HepG2 (cell line): ENCODE results near the gene WDR81. TPM values are rescaled to one million over a fixed set of nuclear protein-coding genes. Genes with fewer than 3 reads are reported as not detected.

Experiments used
- ATAC-seq: fragments of 200-7000 bp; cut with Tn5 transposase; 3 replicates; pipeline ENCODE4 v1.9.1; 2020; ENCODE audit warnings: mild to moderate bottlenecking, moderate library complexity
- BruUV-seq: library from RNA; stranded (reverse); fragments of 400-500 nt; replicated peaks from 2 replicates; lab custom pipeline; 2021; lab: Mats Ljungman, UMichigan
- CTCF ChIA-PET: fragments of 300-600 bp; formaldehyde crosslinking; extraction: SDS; loops from one replicate; lab custom pipeline; 2021; ENCODE audit warnings: low total read pairs, inconsistent platforms, low intra/inter-chr PET ratio; lab: Yijun Ruan, JAX
- POLR2A ChIA-PET: fragments of 350-600 bp; sonication (Branson Sonifier 250); formaldehyde crosslinking; loops from one replicate; lab custom pipeline; 2020; ENCODE audit warnings: antibody characterized with exemption, inconsistent platforms; lab: Yijun Ruan, JAX
- DNase-seq: peaks from one replicate; pipeline ENCODE4 v3.0.0-alpha.2; 2015; ENCODE audit warnings: low spot score
- FAIRE-seq: peaks from 3 replicates; lab custom pipeline; 2011; peaks lifted over from hg19 to GRCh38; lab: Jason Lieb, UNC
- H2AFZ ChIP-seq: one replicate; pipeline ENCODE4 v1.6.1; 2011; ENCODE audit warnings: low read length, inconsistent platforms
- H3K27ac ChIP-seq: fragments of 300-600 bp; 3 replicates; pipeline ENCODE4 v1.8.0; 2011; ENCODE audit warnings: mixed run types, mild to moderate bottlenecking, mixed read lengths, low read length, inconsistent platforms; ENCODE audit not compliant: insufficient read depth; ENCODE audit errors: extremely low read length
- H3K27me3 ChIP-seq, 2 experiments: fragments of 200-600 bp in 1 of 2; 2 replicates in 1 of 2; 3 replicates in 1 of 2; pipeline versions ENCODE4 v1.6.0 to v1.8.0; 2011; ENCODE audit warnings: low read length in 2 of 2, mild to moderate bottlenecking in 2 of 2, moderate library complexity in 2 of 2, inconsistent platforms in 1 of 2; ENCODE audit not compliant: insufficient read depth in 2 of 2, control insufficient read depth in 1 of 2
- H3K36me3 ChIP-seq, 2 experiments: fragments of 200-600 bp in 1 of 2; replicated peaks in 1 of 2; 2 replicates in 1 of 2; 3 replicates in 1 of 2; pipeline versions ENCODE4 v1.5.1 to v1.8.0; 2011; ENCODE audit warnings: low read length in 2 of 2, inconsistent platforms in 1 of 2; ENCODE audit not compliant: insufficient read depth in 2 of 2, control insufficient read depth in 1 of 2
- H3K4me1 ChIP-seq: 2 replicates; pipeline ENCODE4 v1.5.1; 2012; ENCODE audit warnings: low read length, inconsistent platforms; ENCODE audit not compliant: insufficient read depth
- H3K4me2 ChIP-seq: 2 replicates; pipeline ENCODE4 v1.6.0; 2011; ENCODE audit warnings: low read depth, low read length, inconsistent platforms
- H3K4me3 ChIP-seq, 3 experiments: fragments of 200-600 bp in 1 of 3; sonication (generic), shearing (Covaris generic) in 1 of 3; replicated peaks in 1 of 3; 2 replicates each; pipeline ENCODE4 v1.5.1; 2011 to 2016; ENCODE audit warnings: low read length in 3 of 3, inconsistent platforms in 2 of 3, low read depth in 2 of 3, mild to moderate bottlenecking in 2 of 3, control low read depth in 1 of 3, mixed read lengths in 1 of 3; ENCODE audit not compliant: insufficient read depth in 1 of 3
- H3K79me2 ChIP-seq: one replicate; pipeline ENCODE4 v1.6.1; 2011; ENCODE audit warnings: low read length, inconsistent platforms; ENCODE audit not compliant: insufficient read depth
- H3K9ac ChIP-seq: 2 replicates; pipeline ENCODE4 v1.6.0; 2011; ENCODE audit warnings: mild to moderate bottlenecking, low read depth, low read length, inconsistent platforms; ENCODE audit not compliant: insufficient read depth
- H3K9me3 ChIP-seq: 2 replicates; pipeline ENCODE4 v1.5.1; 2012; ENCODE audit warnings: mild to moderate bottlenecking, low read length
- H4K20me1 ChIP-seq: 2 replicates; pipeline ENCODE4 v1.6.0; 2011; ENCODE audit warnings: inconsistent platforms, mild to moderate bottlenecking, low read length, moderate library complexity; ENCODE audit not compliant: insufficient read depth
- CHCHD3 ChIP-seq: sonication (generic); formaldehyde crosslinking; IDR thresholded peaks from 2 replicates; pipeline ENCODE4 v1.8.0; 2022; ENCODE audit warnings: mild to moderate bottlenecking, missing genetic modification reagents, moderate library complexity
- IKZF4 ChIP-seq: sonication (generic); formaldehyde crosslinking; IDR thresholded peaks from 2 replicates; pipeline ENCODE4 v1.5.1; 2020; ENCODE audit warnings: borderline replicate concordance, mild to moderate bottlenecking, low read depth, missing genetic modification reagents; ENCODE audit errors: not compliant biosample characterization
- KDM4B ChIP-seq: sonication (generic); formaldehyde crosslinking; IDR thresholded peaks from 2 replicates; pipeline ENCODE4 v1.4.0; 2020; ENCODE audit warnings: missing genetic modification reagents
- MIER3 ChIP-seq: IDR thresholded peaks from 2 replicates; pipeline ENCODE4 v1.6.1; 2016; ENCODE audit warnings: missing compliant biosample characterization, borderline replicate concordance
- MTA1 ChIP-seq: sonication (generic); formaldehyde crosslinking; IDR thresholded peaks from 2 replicates; pipeline ENCODE4 v1.4.0; 2020; ENCODE audit warnings: missing genetic modification reagents, mild to moderate bottlenecking, borderline replicate concordance
- MYNN ChIP-seq: sonication (generic); formaldehyde crosslinking; IDR thresholded peaks from 2 replicates; pipeline ENCODE4 v1.4.0; 2020; ENCODE audit warnings: mild to moderate bottlenecking, low read depth, missing genetic modification reagents
- SPEN ChIP-seq: sonication (generic); formaldehyde crosslinking; IDR thresholded peaks from 2 replicates; pipeline ENCODE4 v1.5.1; 2020; ENCODE audit warnings: low read depth, mild to moderate bottlenecking, missing genetic modification reagents
- ZBTB38 ChIP-seq: sonication (generic); formaldehyde crosslinking; IDR thresholded peaks from 2 replicates; pipeline ENCODE4 v1.5.1; 2020; ENCODE audit warnings: mild to moderate bottlenecking, missing genetic modification reagents
- ZNF124 ChIP-seq: sonication (generic); formaldehyde crosslinking; IDR thresholded peaks from 2 replicates; pipeline ENCODE4 v1.4.0; 2020; ENCODE audit warnings: missing genetic modification reagents
- ZNF260 ChIP-seq: sonication (generic); formaldehyde crosslinking; IDR thresholded peaks from 2 replicates; pipeline ENCODE4 v1.4.0; 2020; ENCODE audit warnings: missing genetic modification reagents, low read depth, mild to moderate bottlenecking, borderline replicate concordance
- ZNF3 ChIP-seq: IDR thresholded peaks from 2 replicates; pipeline ENCODE4 v1.7.0; 2017; ENCODE audit warnings: inconsistent platforms
- ZNF331 ChIP-seq: sonication (generic); formaldehyde crosslinking; IDR thresholded peaks from 2 replicates; pipeline ENCODE4 v1.4.0; 2020; ENCODE audit warnings: missing genetic modification reagents
- ZNF383 ChIP-seq: sonication (generic); formaldehyde crosslinking; IDR thresholded peaks from 2 replicates; pipeline ENCODE4 v1.4.0; 2020; ENCODE audit warnings: missing genetic modification reagents, mild to moderate bottlenecking, borderline replicate concordance
- ZNF543 ChIP-seq: sonication (generic); formaldehyde crosslinking; IDR thresholded peaks from 2 replicates; pipeline ENCODE4 v1.4.0; 2020; ENCODE audit warnings: mild to moderate bottlenecking, missing genetic modification reagents
- ZNF619 ChIP-seq: sonication (generic); formaldehyde crosslinking; IDR thresholded peaks from 2 replicates; pipeline ENCODE4 v1.4.0; 2020; ENCODE audit warnings: mild to moderate bottlenecking, missing genetic modification reagents
- ZNF761 ChIP-seq: sonication (generic); formaldehyde crosslinking; conservative IDR thresholded peaks from 2 replicates; pipeline ENCODE4 v1.4.0; 2020; ENCODE audit warnings: mild to moderate bottlenecking, missing genetic modification reagents
- ZNF775 ChIP-seq: sonication (generic); formaldehyde crosslinking; IDR thresholded peaks from 2 replicates; pipeline ENCODE4 v1.4.0; 2020; ENCODE audit warnings: missing genetic modification reagents, mild to moderate bottlenecking, moderate library complexity, borderline replicate concordance
- WGBS: methylation state at CpG from one replicate; pipeline ENCODE4 v1.1.6; 2017; ENCODE audit warnings: low lambda C conversion rate; 5-methylcytosine and 5-hydroxymethylcytosine counted together
- in situ Hi-C: cut with HindIII; loops from 2 replicates; pipeline ENCODE4 v1.10.0; 2017; ENCODE audit warnings: low pct_unique_long_range_greater_than_20kb; ENCODE audit not compliant: extremely low pct_ligation_motif_present
- intact Hi-C: fragments of 100-400 bp; cut with micrococcal nuclease; formaldehyde crosslinking; loops from one replicate; pipeline ENCODE4 v1.10.0; 2022; ENCODE audit not compliant: unreplicated experiment
- polyA plus RNA-seq, 8 experiments: library from polyadenylated mRNA; depleted of rRNA in 3 of 8; stranded (reverse) in 7 of 8; unstranded in 1 of 8; fragments of >200 nt; fragmentation: Illumina TruSeq in 4 of 8; extraction: Trizol in 4 of 8; gene quantifications; 2 replicates each; pipeline versions ENCODE4 v1.2.1 to v1.2.3, GENCODE V29; 2011 to 2016; ENCODE audit warnings: low read depth in 4 of 8, missing spikeins in 1 of 8, mixed read lengths in 1 of 8; ENCODE audit not compliant: insufficient read depth in 1 of 8
- total RNA-seq, 5 experiments: library from RNA; depleted of rRNA; stranded (reverse); fragments of >200 nt; fragmentation: Illumina TruSeq; extraction: Trizol; gene quantifications; 2 replicates each; pipeline ENCODE4 v1.2.3, GENCODE V29; 2016; ENCODE audit warnings: low read depth in 1 of 5
- TF ChIP-seq, protein P1 (sequence below): sonication (generic); formaldehyde crosslinking; IDR thresholded peaks from 2 replicates; pipeline ENCODE4 v1.5.1; 2020; ENCODE audit warnings: missing genetic modification reagents, mild to moderate bottlenecking, borderline replicate concordance
- TF ChIP-seq, protein P2 (sequence below): sonication (generic); formaldehyde crosslinking; IDR thresholded peaks from 2 replicates; pipeline ENCODE4 v1.8.1; 2023; ENCODE audit warnings: mild to moderate bottlenecking, missing genetic modification reagents
- TF ChIP-seq, protein P3 (sequence below): sonication (generic); formaldehyde crosslinking; IDR thresholded peaks from 2 replicates; pipeline ENCODE4 v1.4.0; 2020; ENCODE audit warnings: missing genetic modification reagents

The WDR81 gene
- total and polyA plus RNA-seq, 2 of the 13 experiments (the other 11 are each of a cell fraction or from before 2014, with no cell fraction given) = 9.1 to 16.7 TPM

- Histone ChIP-seq H3K36me3 (peaks cover 11 to 21% of the 10 kb centered on the region in 2 experiments; a peak in 4 of 5 replicates), H3K4me3 (peak overlapping the region; percentile 38 to 83 (median 60)), H3K4me2 (peak overlapping the region; percentile 83), H3K79me2 (peaks cover 32% of the 10 kb centered on the region), H3K27ac (peak overlapping the region; percentile 84), H3K4me1 (peaks cover 66% of the 10 kb centered on the region), H3K9ac (peak overlapping the region; percentile 80), H3K27me3 (no peaks in the 10 kb centered on the region), H3K9me3 (no peaks in the 10 kb centered on the region), H2AFZ (no peak overlapping the region), H4K20me1 (peaks cover 22% of the 10 kb centered on the region; the same call in 1 of the 2 replicates)
- in situ Hi-C loops (no loop called here), intact Hi-C loops (no loop called here)
- 57% methylated on average over 25 of the region's 29 CpGs for WGBS
- no peak for ATAC-seq
- no peak for DNase-seq
- FAIRE-seq = no peak
- CTCF ChIA-PET = no interaction called here
- POLR2A ChIA-PET = interaction anchor here (1.0 to 16.4 kb wide), 5 partner anchors 9 to 25 kb away, joined by 3 to 299 read pairs (median 92); partner anchors contain the start of genes SERPINF1 and WDR81
- TSS peak; percentile 81 for BruUV-seq
- TF ChIP-seq ZNF331 (CRISPR knock-in tag) = no peak
- no peak for TF ChIP-seq KDM4B
- no peak for TF ChIP-seq ZNF619 (CRISPR knock-in tag)
- no peak for TF ChIP-seq ZNF383 (CRISPR knock-in tag)
- TF ChIP-seq ZNF124 (CRISPR knock-in tag) = no peak
- TF ChIP-seq CHCHD3 (CRISPR knock-in tag) = no peak
- no peak for TF ChIP-seq ZNF543
- no peak for TF ChIP-seq SPEN (CRISPR knock-in tag)
- no peak for TF ChIP-seq ZNF761 (CRISPR knock-in tag)
- no peak for TF ChIP-seq MYNN (CRISPR knock-in tag)
- TF ChIP-seq, protein P1, sequence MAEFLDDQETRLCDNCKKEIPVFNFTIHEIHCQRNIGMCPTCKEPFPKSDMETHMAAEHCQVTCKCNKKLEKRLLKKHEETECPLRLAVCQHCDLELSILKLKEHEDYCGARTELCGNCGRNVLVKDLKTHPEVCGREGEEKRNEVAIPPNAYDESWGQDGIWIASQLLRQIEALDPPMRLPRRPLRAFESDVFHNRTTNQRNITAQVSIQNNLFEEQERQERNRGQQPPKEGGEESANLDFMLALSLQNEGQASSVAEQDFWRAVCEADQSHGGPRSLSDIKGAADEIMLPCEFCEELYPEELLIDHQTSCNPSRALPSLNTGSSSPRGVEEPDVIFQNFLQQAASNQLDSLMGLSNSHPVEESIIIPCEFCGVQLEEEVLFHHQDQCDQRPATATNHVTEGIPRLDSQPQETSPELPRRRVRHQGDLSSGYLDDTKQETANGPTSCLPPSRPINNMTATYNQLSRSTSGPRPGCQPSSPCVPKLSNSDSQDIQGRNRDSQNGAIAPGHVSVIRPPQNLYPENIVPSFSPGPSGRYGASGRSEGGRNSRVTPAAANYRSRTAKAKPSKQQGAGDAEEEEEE (CRISPR knock-in tag) = no peak
- TF ChIP-seq ZBTB38 (CRISPR knock-in tag) = peak; percentile 52; the same call in 1 of the 2 replicates
- no peak for TF ChIP-seq ZNF260
- TF ChIP-seq, protein P2, sequence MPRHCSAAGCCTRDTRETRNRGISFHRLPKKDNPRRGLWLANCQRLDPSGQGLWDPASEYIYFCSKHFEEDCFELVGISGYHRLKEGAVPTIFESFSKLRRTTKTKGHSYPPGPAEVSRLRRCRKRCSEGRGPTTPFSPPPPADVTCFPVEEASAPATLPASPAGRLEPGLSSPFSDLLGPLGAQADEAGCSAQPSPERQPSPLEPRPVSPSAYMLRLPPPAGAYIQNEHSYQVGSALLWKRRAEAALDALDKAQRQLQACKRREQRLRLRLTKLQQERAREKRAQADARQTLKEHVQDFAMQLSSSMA (CRISPR knock-in tag) = no peak
- no peak for TF ChIP-seq ZNF775
- no peak for TF ChIP-seq MIER3 (CRISPR knock-in tag)
- TF ChIP-seq MTA1 = no peak
- no peak for TF ChIP-seq IKZF4 (CRISPR knock-in tag)
- TF ChIP-seq, protein P3, sequence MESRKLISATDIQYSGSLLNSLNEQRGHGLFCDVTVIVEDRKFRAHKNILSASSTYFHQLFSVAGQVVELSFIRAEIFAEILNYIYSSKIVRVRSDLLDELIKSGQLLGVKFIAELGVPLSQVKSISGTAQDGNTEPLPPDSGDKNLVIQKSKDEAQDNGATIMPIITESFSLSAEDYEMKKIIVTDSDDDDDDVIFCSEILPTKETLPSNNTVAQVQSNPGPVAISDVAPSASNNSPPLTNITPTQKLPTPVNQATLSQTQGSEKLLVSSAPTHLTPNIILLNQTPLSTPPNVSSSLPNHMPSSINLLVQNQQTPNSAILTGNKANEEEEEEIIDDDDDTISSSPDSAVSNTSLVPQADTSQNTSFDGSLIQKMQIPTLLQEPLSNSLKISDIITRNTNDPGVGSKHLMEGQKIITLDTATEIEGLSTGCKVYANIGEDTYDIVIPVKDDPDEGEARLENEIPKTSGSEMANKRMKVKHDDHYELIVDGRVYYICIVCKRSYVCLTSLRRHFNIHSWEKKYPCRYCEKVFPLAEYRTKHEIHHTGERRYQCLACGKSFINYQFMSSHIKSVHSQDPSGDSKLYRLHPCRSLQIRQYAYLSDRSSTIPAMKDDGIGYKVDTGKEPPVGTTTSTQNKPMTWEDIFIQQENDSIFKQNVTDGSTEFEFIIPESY (CRISPR knock-in tag) = peak; percentile 58; the same call in 1 of the 2 replicates
- no peak for TF ChIP-seq ZNF3 (CRISPR knock-in tag)
Measured at GRCh38 chr17:1744551-1745512, 20.3 kb downstream of the WDR81 start.
